ENCODE results near the gene SLC38A2. TPM values are rescaled to one million over a fixed set of nuclear protein-coding genes. Genes with fewer than 3 reads are reported as not detected.

SLC38A2 gene
- total and polyA plus RNA-seq, 2 experiments from 2014 or later = 181 to 718 TPM

DNA sequence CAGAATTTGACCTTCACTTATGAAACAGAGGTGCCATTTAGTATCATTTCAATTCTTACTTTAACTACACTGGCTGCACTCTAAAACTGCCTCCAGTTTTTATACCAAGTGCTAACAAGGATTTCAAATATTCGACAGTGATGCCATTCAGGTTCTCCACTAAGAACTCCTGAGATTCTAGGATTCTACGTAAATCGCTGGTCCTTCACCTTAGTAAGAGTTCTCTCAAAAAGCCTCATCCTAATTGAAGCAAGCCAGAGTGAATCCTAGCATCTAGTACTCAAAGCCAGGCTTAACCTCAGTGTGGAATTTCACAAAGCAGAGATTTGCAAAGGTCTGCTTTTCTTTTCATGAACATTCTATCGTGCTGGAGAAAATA, 3.5 kb downstream of the SLC38A2 start:
- peak overlapping the region; percentile 83 for H3K4me3 ChIP-seq
- peaks cover 63% of the 10 kb centered on the region for H4K20me1 ChIP-seq (replicated peaks; ENCODE audit: insufficient read depth)
- no peaks in the 10 kb centered on the region for H3K27me3 ChIP-seq (ENCODE audit: insufficient read depth)
- Mint-ChIP-seq H3K4me1 (peaks cover 43% of the 10 kb centered on the region), H3K36me3 (ENCODE audit: low read depth) (peaks cover 84% of the 10 kb centered on the region), H3K4me3 (peak overlapping the region; percentile 96), H3K27me3 (ENCODE audit: insufficient read depth, low read depth, poor library complexity) (peaks cover 27% of the 10 kb centered on the region), H3K9me3 (peaks cover 9% of the 10 kb centered on the region; the same call in 2 of the 3 replicates), H3K27ac (no peak overlapping the region)
- no peak for ATAC-seq
- H2AFZ ChIP-seq = no peak overlapping the region
- H3F3A ChIP-seq (replicated peaks; ENCODE audit: low read depth) = peaks cover 78% of the 10 kb centered on the region
- DNase-seq (ENCODE audit: low spot score) = no peak
- H3K79me2 ChIP-seq (replicated peaks; ENCODE audit: insufficient read depth) = peaks cover 79% of the 10 kb centered on the region
- H3K4me1 ChIP-seq (ENCODE audit: insufficient read depth) = peaks cover 28% of the 10 kb centered on the region
- peak overlapping the region; percentile 91 for H3K4me2 ChIP-seq
- H3K27ac ChIP-seq (ENCODE audit: low read depth) = peak overlapping the region; percentile 82
- no peaks in the 10 kb centered on the region for H3K9me2 ChIP-seq (ENCODE audit: insufficient read depth)
- peaks cover 70% of the 10 kb centered on the region for H3K36me3 ChIP-seq (ENCODE audit: insufficient read depth)
- no peak for TF ChIP-seq POLR2AphosphoS5 (IDR thresholded peaks at IDR 0.05; ENCODE audit: low read depth)

DNA sequence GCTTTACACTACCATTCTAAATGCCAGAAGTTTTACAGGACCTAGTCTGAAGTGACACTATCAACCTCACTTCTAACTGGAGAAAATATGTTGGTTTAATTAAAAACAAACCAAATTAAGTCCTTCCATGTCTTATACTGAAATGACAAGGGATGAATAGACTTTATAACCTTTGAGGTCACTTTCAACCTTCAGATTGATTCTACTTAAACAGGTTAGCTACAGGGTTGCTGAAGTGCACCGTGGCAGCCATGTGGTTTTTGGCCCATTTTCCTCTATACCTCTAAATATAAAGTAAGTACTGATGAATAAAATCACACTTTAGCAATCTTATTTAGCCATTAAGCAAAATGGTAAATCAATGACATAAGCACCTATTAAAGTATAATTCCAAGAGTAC, 3.9 kb downstream of the SLC38A2 start:
- Mint-ChIP-seq H3K27ac (no peak overlapping the region), H3K9me3 (peaks cover 9% of the 10 kb centered on the region; the same call in 2 of the 3 replicates), H3K4me3 (peak overlapping the region; percentile 96), H3K27me3 (ENCODE audit: insufficient read depth, low read depth, poor library complexity) (peaks cover 23% of the 10 kb centered on the region), H3K4me1 (peaks cover 39% of the 10 kb centered on the region), H3K36me3 (ENCODE audit: low read depth) (peaks cover 88% of the 10 kb centered on the region)
- Histone ChIP-seq H3K27ac (ENCODE audit: low read depth) (0 out of 2 replicates have a peak overlapping the region, but pooled peaks have one; percentile 11), H2AFZ (no peak overlapping the region), H3F3A (replicated peaks; ENCODE audit: low read depth) (peaks cover 82% of the 10 kb centered on the region), H3K27me3 (ENCODE audit: insufficient read depth) (no peaks in the 10 kb centered on the region), H3K4me3 (peak overlapping the region; percentile 83), H3K79me2 (replicated peaks; ENCODE audit: insufficient read depth) (peaks cover 79% of the 10 kb centered on the region), H3K36me3 (ENCODE audit: insufficient read depth) (peaks cover 74% of the 10 kb centered on the region), H3K4me2 (peak overlapping the region; percentile 91), H3K9me2 (ENCODE audit: insufficient read depth) (no peaks in the 10 kb centered on the region), H3K4me1 (ENCODE audit: insufficient read depth) (peaks cover 24% of the 10 kb centered on the region), H4K20me1 (replicated peaks; ENCODE audit: insufficient read depth) (peaks cover 67% of the 10 kb centered on the region)
- no peak for DNase-seq (ENCODE audit: low spot score)
- TF ChIP-seq CREB1 (CRISPR knock-in tag; IDR thresholded peaks at IDR 0.05; ENCODE audit: low read depth) (no peak), EZH2phosphoT487 (IDR thresholded peaks at IDR 0.05; ENCODE audit: unreplicated experiment) (no peak), JUNB (IDR thresholded peaks at IDR 0.05; ENCODE audit: unreplicated experiment) (no peak), EZH2 (IDR thresholded peaks at IDR 0.05; ENCODE audit: low read depth, unreplicated experiment) (no peak)
- ATAC-seq = no peak

DNA sequence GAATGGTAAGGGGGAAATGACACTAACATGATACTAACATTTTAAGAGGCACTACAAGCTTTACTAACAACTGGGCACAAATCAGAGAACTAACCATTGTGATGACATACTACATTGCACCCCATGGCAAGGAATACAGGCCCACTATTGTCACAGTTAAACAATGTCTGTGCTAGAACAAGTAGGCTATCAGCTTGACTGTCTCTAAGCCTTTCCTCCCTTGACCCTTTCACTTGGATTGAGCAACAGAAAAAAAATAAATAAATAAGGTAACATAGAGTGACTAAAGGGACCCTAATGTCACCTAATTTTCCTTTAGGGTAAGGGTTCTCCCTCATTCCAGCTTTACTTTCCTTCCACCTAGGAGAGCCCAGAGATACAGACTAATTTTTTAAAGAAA, 4.4 kb downstream of the SLC38A2 start:
- Mint-ChIP-seq H3K36me3 (ENCODE audit: low read depth) (peaks cover 93% of the 10 kb centered on the region), H3K27ac (no peak overlapping the region; the same call in 1 of the 2 replicates), H3K9me3 (peaks cover 9% of the 10 kb centered on the region; the same call in 2 of the 3 replicates), H3K4me3 (peak overlapping the region; percentile 59), H3K27me3 (ENCODE audit: insufficient read depth, low read depth, poor library complexity) (peaks cover 22% of the 10 kb centered on the region), H3K4me1 (peaks cover 37% of the 10 kb centered on the region)
- Histone ChIP-seq H3K4me1 (ENCODE audit: insufficient read depth) (peaks cover 23% of the 10 kb centered on the region), H3K79me2 (replicated peaks; ENCODE audit: insufficient read depth) (peaks cover 79% of the 10 kb centered on the region), H3K4me2 (peak overlapping the region; percentile 91), H4K20me1 (replicated peaks; ENCODE audit: insufficient read depth) (peaks cover 72% of the 10 kb centered on the region), H2AFZ (no peak overlapping the region), H3K9me2 (ENCODE audit: insufficient read depth) (no peaks in the 10 kb centered on the region), H3K36me3 (ENCODE audit: insufficient read depth) (peaks cover 80% of the 10 kb centered on the region), H3K27ac (ENCODE audit: low read depth) (0 out of 2 replicates have a peak overlapping the region, but pooled peaks have one; percentile 51), H3K27me3 (ENCODE audit: insufficient read depth) (no peaks in the 10 kb centered on the region), H3F3A (replicated peaks; ENCODE audit: low read depth) (peaks cover 82% of the 10 kb centered on the region), H3K4me3 (peak overlapping the region; percentile 83)
- no peak for TF ChIP-seq STAT1 (IDR thresholded peaks at IDR 0.05; ENCODE audit: unreplicated experiment)
- DNase-seq (ENCODE audit: low spot score) (no peak), ATAC-seq (no peak)

Measured in GM23338 (cell line).